ENCODE data around the gene CPNE1.
A peak's percentile ranks its signal among the peaks of the same experiment; 100 is the strongest.

The CPNE1 gene

DNA sequence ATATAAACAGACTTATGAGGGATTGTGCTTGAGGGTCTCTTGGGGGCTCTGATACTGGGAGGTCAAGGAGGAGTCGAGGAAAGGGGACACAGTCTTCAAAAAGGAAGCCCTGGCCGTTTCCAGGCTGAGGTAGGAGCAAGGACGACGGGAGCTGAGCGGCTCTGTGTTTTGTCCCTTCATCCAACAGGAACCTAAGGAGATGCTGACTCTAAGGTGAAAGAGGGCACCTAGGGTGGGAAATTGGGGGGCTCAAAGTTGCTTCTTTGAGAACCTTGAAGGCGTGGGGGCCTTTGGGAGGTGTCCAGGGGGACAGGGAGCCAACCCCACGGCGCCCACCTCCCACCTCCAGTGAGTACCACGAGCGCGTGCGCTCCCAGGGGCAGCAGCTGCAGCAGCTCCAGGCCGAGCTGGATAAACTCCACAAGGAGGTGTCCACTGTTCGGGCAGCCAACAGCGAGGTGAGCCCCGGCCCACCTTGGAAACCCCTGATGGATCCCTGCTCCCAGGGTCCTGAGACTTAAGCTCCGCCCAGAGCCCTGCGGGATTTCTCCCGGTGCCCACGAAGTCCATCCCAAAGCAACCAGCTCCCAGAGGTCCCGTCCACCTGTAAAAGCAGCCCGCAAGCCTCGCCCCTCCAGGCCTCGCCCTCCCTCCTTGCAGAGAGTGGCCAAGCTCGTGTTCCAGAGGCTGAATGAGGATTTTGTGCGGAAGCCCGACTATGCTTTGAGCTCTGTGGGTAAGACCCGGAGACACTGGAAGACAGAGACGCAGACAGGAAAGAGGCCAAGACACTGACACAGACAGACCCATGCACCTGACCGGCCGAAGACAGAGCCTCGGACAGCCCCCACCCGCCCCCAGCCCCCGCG lies 46.2 kb downstream of the CPNE1 start:
- DNase-seq, result no peak

DNA sequence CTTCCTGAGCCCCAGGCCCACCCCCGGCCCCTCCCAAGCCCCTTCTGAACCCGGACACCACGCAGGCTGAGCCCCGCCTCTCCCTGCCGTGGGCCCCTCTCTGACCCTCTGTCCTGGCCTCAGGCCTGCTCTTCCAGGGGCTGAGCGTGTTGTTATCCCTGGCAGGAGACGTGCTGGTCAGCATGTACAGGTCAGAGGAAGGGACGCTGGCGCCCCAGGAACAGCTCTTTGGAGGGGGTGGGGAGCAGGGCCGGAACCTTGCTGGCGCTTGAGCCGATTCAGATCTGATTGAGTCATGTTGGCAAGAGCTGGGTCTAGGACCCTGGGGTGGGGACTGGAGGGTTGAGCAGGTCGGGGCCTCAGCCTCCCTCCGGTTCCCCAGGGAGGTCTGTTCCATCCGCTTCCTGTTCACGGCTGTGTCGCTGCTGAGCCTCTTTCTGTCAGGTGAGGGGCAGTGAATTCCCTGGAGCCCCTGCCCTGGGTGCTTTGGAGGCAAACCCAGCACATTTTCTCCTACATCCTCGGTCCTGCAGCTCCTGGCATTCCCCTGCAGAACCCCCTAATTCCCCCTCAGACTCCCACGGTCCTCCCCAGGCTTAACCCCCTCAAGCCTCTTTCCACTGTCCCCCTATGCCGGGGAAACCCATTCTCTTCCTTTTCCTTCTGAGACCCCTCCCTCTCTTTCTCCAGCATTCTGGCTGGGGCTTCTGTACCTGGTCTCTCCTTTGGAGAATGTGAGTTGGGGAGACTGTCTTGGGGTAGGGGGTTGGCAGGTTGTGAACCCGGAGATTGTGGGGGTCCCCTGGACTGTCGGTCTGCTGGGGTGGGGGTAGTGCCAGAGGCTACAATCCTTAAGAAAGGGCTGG lies 47.1 kb downstream of the CPNE1 start:
- peak; percentile 14 for DNase-seq

DNA sequence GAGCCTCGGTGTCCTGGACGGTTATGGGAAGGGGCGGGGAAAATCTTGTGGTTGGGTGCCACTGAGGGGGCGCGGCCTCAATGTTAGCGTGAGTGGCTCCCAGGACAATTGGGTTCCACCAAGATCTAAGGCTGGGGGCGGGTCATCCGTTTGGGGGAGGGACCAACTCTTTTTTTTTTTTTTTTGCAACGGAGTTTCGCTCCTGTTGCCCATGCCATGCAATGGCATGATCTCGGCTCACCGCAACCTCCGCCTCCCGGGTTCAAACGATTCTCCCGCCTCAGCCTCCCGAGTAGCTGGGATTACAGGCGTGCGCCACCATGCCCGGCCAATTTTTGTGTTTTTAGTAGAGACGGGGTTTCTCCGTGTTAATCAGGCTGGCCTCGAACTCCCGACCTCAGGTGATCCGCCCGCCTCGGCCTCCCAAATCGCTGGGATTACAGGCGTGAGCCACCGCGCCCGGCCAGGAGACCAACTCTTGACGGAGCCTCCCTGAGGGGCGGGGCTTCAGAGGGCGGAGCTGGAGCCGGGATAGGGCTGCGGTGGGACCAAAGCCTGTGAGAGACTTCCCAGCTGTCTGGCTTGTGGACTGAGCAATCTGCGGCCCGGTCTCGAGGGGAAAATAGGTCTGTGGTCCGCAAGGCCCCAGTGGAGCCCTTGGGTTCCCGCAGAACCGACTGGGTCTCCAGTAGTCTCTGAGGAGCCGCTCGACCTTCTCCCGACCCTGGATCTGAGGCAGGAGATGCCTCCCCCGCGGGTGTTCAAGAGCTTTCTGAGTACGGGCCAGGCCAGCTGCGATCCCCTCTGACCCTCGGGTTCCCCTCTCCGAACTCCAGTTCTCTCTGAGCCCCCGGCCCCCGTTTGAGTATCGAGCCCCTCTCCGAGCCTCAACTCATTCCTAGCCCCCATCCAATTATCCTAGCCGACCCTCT lies 48.0 kb downstream of the CPNE1 start:
- DNase-seq, result no peak

DNA sequence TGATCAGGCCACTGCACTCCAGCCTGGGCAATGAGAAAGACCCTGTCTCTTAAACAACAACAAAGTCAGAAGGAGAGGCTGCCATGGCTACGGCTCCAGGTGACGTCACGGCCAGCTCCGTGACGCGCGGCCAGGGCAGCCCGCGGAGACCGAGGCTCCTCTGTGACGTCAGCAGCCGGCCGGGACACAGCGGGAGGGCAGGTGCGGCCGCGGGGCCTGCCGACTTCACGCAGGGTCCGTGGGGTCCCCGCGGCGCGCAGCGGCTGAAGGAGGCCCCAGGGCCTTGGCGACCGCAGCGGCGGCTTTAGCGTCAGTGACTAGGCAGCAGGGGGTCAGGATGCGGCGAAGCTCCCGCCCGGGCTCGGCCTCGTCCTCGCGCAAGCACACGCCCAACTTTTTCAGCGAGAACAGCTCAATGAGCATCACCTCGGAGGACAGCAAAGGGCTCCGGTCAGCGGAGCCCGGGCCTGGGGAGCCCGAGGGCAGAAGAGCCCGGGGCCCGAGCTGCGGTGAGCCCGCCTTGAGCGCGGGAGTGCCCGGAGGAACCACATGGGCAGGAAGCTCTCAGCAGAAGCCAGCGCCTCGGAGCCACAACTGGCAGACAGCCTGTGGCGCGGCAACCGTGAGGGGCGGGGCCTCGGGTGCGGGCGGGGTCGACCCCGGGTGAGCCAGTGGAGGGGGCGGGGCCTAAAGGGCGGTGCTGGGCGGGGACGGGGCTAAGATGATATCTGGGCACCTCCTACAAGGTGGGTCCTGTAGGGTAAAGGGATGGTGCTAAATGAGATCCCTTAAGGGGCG lies 48.8 kb downstream of the CPNE1 start, which contains the start of gene SPAG4:
SPAG4 (plus strand) TSS at position 163 of the 798 bp plus-strand sequence; CDS start at position 338, 175 bp downstream.
- DNase-seq, result peak; percentile 96

DNA sequence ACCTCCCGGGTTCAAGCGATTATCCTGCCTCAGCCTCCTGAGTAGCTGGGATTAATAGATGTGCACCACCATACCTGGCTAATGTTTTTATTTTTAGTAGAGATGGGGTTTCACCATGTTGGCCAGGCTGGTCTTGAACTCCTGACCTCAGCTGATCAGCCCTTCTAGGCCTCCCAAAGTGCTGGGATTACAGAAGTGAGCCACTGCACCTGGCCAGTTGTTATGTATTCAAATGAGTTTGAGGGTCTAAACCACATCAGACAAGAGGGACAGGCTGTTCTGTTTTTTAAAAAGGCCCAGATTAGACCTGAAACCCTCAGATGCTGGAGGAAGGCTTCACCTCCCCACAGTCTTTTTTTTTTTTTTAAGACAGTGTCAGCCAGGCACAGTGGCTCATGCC lies 53.2 kb downstream of the CPNE1 start:
- no peak for DNase-seq

- DNase-seq, result no peak
Observed at GRCh38 chr20:35610833-35611427, 53.8 kb downstream of the CPNE1 start.

- no peak for DNase-seq
Observed at GRCh38 chr20:35607003-35607735, 57.5 kb downstream of the CPNE1 start.

DNA sequence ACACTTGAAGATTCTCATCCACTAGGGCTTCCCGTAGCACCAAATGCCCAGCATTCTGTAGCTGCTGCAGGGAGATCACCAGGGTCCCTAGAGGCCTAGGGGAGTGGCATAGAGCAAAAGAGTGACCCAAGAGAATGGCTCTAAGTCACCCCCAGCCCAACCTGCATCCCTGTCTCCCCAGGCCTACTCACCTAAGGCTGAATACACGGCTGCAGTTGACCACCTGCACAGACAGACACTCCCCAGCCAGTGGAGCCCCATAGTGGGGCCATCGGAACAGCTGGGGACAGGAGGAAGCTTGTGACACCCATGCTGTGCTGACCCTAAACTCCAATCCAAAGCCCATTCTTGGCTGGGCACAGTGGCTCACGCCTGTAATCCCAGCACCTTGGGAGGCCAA lies 58.6 kb downstream of the CPNE1 start:
- DNase-seq, result no peak

- DNase-seq, result no peak
Observed at GRCh38 chr20:35604449-35604747, 60.3 kb downstream of the CPNE1 start.

GRCh38 chr20:35603695-35604448 lies 60.8 kb downstream of the CPNE1 start:
- no peak for DNase-seq

DNA sequence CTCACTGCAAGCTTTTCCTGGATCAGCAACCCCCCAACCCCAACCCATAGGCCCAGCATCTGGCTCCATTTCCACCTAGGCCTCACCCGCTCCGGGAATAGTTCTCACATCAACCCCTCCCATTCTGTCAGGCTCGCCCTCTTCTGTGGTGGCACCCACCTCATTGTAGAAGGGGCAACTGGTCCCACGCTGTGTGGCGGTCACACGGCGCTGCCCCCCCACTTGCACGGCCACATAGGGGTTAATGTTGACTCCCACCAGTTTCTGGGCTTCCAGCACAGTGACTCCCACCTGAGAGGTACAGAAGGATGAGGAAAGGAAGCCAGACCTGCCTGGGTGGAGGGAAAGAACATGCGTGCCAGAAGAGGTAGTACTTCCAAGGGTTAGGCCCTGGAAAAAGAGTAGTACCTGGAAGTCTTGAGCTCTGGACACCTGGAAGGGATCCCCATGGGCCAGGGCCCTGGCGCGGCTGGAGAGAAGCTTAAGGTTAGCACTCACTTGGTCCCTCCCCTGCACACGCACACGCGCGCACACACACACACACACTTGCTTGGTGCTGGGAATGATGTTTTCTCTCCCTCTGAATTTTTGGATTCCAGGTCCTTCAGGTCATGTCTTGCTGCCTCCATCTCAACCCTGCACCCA lies 61.7 kb downstream of the CPNE1 start:
- no peak for DNase-seq

DNA sequence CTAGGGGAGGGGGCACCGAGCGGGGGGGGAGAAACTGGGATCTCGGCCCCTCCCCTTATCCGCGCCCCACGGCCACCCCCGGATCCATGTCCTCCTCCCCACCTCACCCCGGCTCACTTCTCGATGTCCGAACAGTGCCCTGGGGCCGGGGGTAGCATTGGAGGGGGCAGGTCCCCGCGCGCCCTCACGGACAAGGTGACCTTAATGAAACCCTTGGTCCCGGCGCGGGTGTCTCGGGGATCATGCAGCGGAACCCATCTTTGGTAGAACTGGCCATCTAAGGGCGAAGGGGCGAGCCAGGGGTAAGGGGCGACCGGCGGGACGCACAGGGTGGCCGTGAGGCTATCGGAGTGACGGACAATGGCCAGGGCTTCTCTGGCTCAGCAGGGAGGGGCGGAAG lies 62.7 kb downstream of the CPNE1 start:
- DNase-seq, result no peak

DNA sequence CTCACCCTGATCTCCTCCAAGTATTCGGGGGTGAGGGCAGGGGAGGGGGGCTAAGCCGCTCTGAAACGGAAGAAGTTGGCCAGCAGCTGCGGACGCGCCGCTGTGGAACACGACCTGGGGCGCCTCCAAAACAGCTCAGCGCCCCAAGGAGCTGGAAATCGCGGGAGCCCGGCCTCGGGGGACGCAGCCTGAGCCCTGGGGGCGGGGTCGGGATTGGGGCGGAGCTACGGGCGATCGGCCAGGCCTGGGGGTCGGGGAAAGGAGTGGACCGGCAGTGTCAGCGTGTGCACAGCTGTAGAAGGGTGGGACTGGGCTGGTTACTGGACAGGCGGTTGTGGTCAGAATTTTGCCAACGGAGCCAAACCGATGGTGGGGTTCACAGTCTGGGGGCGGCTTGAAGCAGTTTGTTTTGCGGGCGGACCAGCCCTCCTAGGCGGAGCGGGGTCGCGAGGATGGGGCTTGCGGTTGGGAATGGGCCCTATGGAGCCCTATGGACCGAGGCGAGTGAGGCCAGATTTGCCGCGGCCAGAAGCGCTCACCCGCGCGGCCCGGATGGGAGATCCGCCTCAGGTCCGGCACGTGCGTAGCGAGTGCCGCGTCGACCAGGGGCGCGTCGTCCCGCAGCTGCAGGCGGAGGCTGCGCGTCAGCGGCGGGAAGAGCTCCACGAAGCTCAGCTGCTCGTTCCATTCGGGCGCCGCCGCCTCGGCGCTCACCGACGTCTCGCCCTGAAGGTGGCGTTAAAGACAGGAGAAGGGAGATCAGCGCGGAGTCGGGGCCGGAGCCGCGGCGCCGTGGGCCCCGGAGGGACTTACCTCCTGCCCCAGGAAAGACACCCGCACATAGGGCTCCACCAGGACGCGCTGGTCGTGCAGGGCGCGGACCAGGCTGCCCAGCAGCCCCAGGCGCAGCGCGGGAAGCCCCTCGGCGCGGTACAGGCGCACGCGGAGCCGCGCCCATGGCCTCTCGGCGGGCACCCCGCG lies 63.4 kb downstream of the CPNE1 start:
- DNase-seq, result no peak

- no peak for DNase-seq
Observed at GRCh38 chr20:35600176-35600992, 64.3 kb downstream of the CPNE1 start.

GRCh38 chr20:35599776-35600120 lies 65.0 kb downstream of the CPNE1 start:
- DNase-seq, result no peak

GRCh38 chr20:35598899-35599775 lies 65.6 kb downstream of the CPNE1 start:
- DNase-seq, result no peak
